Skeletal muscle satellite cell (primary cell): ENCODE data around the gene TNN.
A peak's percentile ranks its signal among the peaks of the same experiment; 100 is the strongest.

Source experiments
- H3K27me3 ChIP-seq: 2 replicates; pipeline ENCODE4 v1.7.0; 2013; ENCODE audit warnings: low read length; ENCODE audit not compliant: control insufficient read depth, insufficient read depth
- H3K36me3 ChIP-seq: 2 replicates; pipeline ENCODE4 v1.7.0; 2013; ENCODE audit warnings: mild to moderate bottlenecking, control low read depth, low read length; ENCODE audit not compliant: insufficient read depth
- H3K4me1 ChIP-seq: 2 replicates; pipeline ENCODE4 v1.7.0; 2013; ENCODE audit warnings: low read length; ENCODE audit not compliant: control insufficient read depth, insufficient read depth
- H3K4me2 ChIP-seq: 2 replicates; pipeline ENCODE4 v1.7.0; 2013; ENCODE audit warnings: mild to moderate bottlenecking, low read length
- H3K4me3 ChIP-seq: 2 replicates; pipeline ENCODE4 v1.7.0; 2013; ENCODE audit warnings: low read length
- H3K9ac ChIP-seq: 2 replicates; pipeline ENCODE4 v1.7.0; 2013; ENCODE audit warnings: mild to moderate bottlenecking, low read depth, low read length, moderate library complexity
- H3K9me3 ChIP-seq: replicated peaks from 2 replicates; pipeline ENCODE4 v1.7.0; 2013; ENCODE audit warnings: mild to moderate bottlenecking, control low read depth, low read length

TNN gene

GRCh38 chr1:175183586-175183985, 116.0 kb downstream of the TNN start:
- H3K4me3 ChIP-seq, result no peak overlapping the region
- H3K4me2 ChIP-seq, result no peak overlapping the region
- H3K4me1 ChIP-seq, result no peaks in the 10 kb centered on the region
- no peaks in the 10 kb centered on the region for H3K36me3 ChIP-seq
- no peak overlapping the region for H3K9ac ChIP-seq
- peaks cover 15% of the 10 kb centered on the region for H3K27me3 ChIP-seq
- H3K9me3 ChIP-seq, result no peaks in the 10 kb centered on the region

- H3K4me1 ChIP-seq, result no peaks in the 10 kb centered on the region
- H3K4me3 ChIP-seq, result no peak overlapping the region
- no peaks in the 10 kb centered on the region for H3K36me3 ChIP-seq
Measured at GRCh38 chr1:175185903-175186302, 118.3 kb downstream of the TNN start.

GRCh38 chr1:175186433-175187160, 119.0 kb downstream of the TNN start:
- Histone ChIP-seq H3K9ac (no peak overlapping the region), H3K4me2 (no peak overlapping the region), H3K36me3 (no peaks in the 10 kb centered on the region), H3K27me3 (peaks cover 35% of the 10 kb centered on the region), H3K9me3 (no peaks in the 10 kb centered on the region), H3K4me3 (no peak overlapping the region), H3K4me1 (peaks cover under 1% of the 10 kb centered on the region)

More at GRCh38 chr1:175185903-175186302, 118.3 kb downstream of the TNN start:
- no peak overlapping the region for H3K4me2 ChIP-seq
- no peak overlapping the region for H3K9ac ChIP-seq
- H3K27me3 ChIP-seq, result peaks cover 28% of the 10 kb centered on the region
- H3K9me3 ChIP-seq, result no peaks in the 10 kb centered on the region

GRCh38 chr1:175188936-175189335, 121.3 kb downstream of the TNN start:
- no peaks in the 10 kb centered on the region for H3K36me3 ChIP-seq
- H3K4me3 ChIP-seq, result no peak overlapping the region
- no peaks in the 10 kb centered on the region for H3K9me3 ChIP-seq
- H3K27me3 ChIP-seq, result peaks cover 51% of the 10 kb centered on the region
- no peak overlapping the region for H3K9ac ChIP-seq
- peaks cover 13% of the 10 kb centered on the region for H3K4me1 ChIP-seq
- H3K4me2 ChIP-seq, result no peak overlapping the region

- H3K4me1 ChIP-seq, result peaks cover 13% of the 10 kb centered on the region
- H3K9ac ChIP-seq, result no peak overlapping the region
- H3K4me3 ChIP-seq, result peak overlapping the region; percentile 68
Measured at GRCh38 chr1:175191659-175192058, 124.0 kb downstream of the TNN start.

GRCh38 chr1:175192111-175192629, 124.5 kb downstream of the TNN start:
- Histone ChIP-seq H3K36me3 (no peaks in the 10 kb centered on the region), H3K4me2 (peak overlapping the region; percentile 87), H3K9ac (peak overlapping the region; percentile 20), H3K4me3 (peak overlapping the region; percentile 68), H3K4me1 (peaks cover 13% of the 10 kb centered on the region), H3K27me3 (peaks cover 53% of the 10 kb centered on the region), H3K9me3 (no peaks in the 10 kb centered on the region)

More at GRCh38 chr1:175191659-175192058, 124.0 kb downstream of the TNN start:
- Histone ChIP-seq H3K9me3 (no peaks in the 10 kb centered on the region), H3K4me2 (peak overlapping the region; percentile 87), H3K27me3 (peaks cover 53% of the 10 kb centered on the region), H3K36me3 (no peaks in the 10 kb centered on the region)

- Histone ChIP-seq H3K9ac (peak within 1 kb of the TSS; percentile 20), H3K36me3 (no peaks in the 10 kb centered on the region)
Measured at GRCh38 chr1:175192630-175193526, 125.2 kb downstream of the TNN start, which contains the start of gene KIAA0040. Gene KIAA0040, minus strand, starts transcription at chr1:175192776. Its CDS starts 31,763 bp downstream, at chr1:175161013.

GRCh38 chr1:175193527-175193910, 125.9 kb downstream of the TNN start:
- peak overlapping the region; percentile 87 for H3K4me2 ChIP-seq
- no peak overlapping the region for H3K9ac ChIP-seq
- H3K27me3 ChIP-seq, result peaks cover 42% of the 10 kb centered on the region
- H3K36me3 ChIP-seq, result no peaks in the 10 kb centered on the region
- no peaks in the 10 kb centered on the region for H3K9me3 ChIP-seq
- H3K4me1 ChIP-seq, result peaks cover 13% of the 10 kb centered on the region
- peak overlapping the region; percentile 68 for H3K4me3 ChIP-seq

More at GRCh38 chr1:175192630-175193526, 125.2 kb downstream of the TNN start, which contains the start of gene KIAA0040:
- Histone ChIP-seq H3K4me3 (peak within 1 kb of the TSS; percentile 68), H3K4me2 (peak within 1 kb of the TSS; percentile 87), H3K9me3 (no peaks in the 10 kb centered on the region), H3K4me1 (peaks cover 13% of the 10 kb centered on the region), H3K27me3 (peaks cover 47% of the 10 kb centered on the region)

GRCh38 chr1:175195281-175195680, 127.6 kb downstream of the TNN start:
- no peaks in the 10 kb centered on the region for H3K9me3 ChIP-seq
- peaks cover 13% of the 10 kb centered on the region for H3K4me1 ChIP-seq
- H3K27me3 ChIP-seq, result peaks cover 32% of the 10 kb centered on the region

GRCh38 chr1:175195798-175196197, 128.2 kb downstream of the TNN start:
- Histone ChIP-seq H3K4me3 (no peak overlapping the region), H3K9ac (no peak overlapping the region), H3K4me1 (peaks cover 13% of the 10 kb centered on the region), H3K4me2 (no peak overlapping the region), H3K27me3 (peaks cover 26% of the 10 kb centered on the region), H3K36me3 (no peaks in the 10 kb centered on the region), H3K9me3 (no peaks in the 10 kb centered on the region)

More at GRCh38 chr1:175195281-175195680, 127.6 kb downstream of the TNN start:
- no peak overlapping the region for H3K4me3 ChIP-seq
- H3K9ac ChIP-seq, result no peak overlapping the region
- H3K4me2 ChIP-seq, result no peak overlapping the region
- H3K36me3 ChIP-seq, result no peaks in the 10 kb centered on the region

- Histone ChIP-seq H3K4me3 (no peak overlapping the region), H3K4me1 (peaks cover 4% of the 10 kb centered on the region)
Measured at GRCh38 chr1:175197531-175197930, 129.9 kb downstream of the TNN start.

More at GRCh38 chr1:175197531-175197930, 129.9 kb downstream of the TNN start:
- Histone ChIP-seq H3K27me3 (peaks cover 11% of the 10 kb centered on the region), H3K36me3 (no peaks in the 10 kb centered on the region), H3K9ac (no peak overlapping the region), H3K4me2 (no peak overlapping the region), H3K9me3 (no peaks in the 10 kb centered on the region)
